ENCODE data around the gene SLC17A7.
"Not testable (repeated sequence)": the region's sequence is repeated elsewhere in the genome, so short reads cannot be mapped to it uniquely, and the experiment has no call there.

Gene SLC17A7

GRCh38 chr19:49469828-49470614 lies 28.7 kb upstream of the SLC17A7 start:
- Histone ChIP-seq H3K27ac (ENCODE audit: low read depth in 2 of 2, low read length in 2 of 2) (peak overlapping the region in 1 of 2 donors; percentile 71), H3K36me3 (ENCODE audit: control insufficient read depth in 2 of 2, insufficient read depth in 2 of 2, low read length in 2 of 2) (peaks cover 4 to 7% of the 10 kb centered on the region in 2 donors)

GRCh38 chr19:49468746-49469447 lies 27.6 kb upstream of the SLC17A7 start:
- Histone ChIP-seq H3K36me3 (ENCODE audit: control insufficient read depth in 2 of 2, insufficient read depth in 2 of 2, low read length in 2 of 2) (peaks cover 7 to 9% of the 10 kb centered on the region in 2 donors), H3K9me3 (ENCODE audit: control insufficient read depth in 2 of 2, low read length in 2 of 2) (no peaks in the 10 kb centered on the region), H3K27ac (ENCODE audit: low read depth in 2 of 2, low read length in 2 of 2) (peak overlapping the region; percentile 42 to 73), H3K27me3 (ENCODE audit: control insufficient read depth in 2 of 2, insufficient read depth in 2 of 2, low read length in 2 of 2) (no peaks in the 10 kb centered on the region), H3K9ac (ENCODE audit: low read depth in 1 of 2, low read length in 2 of 2) (peak overlapping the region in 1 of 2 donors; percentile 6), H3K4me3 (ENCODE audit: low read length in 2 of 2) (no peak overlapping the region), H3K4me1 (ENCODE audit: control insufficient read depth in 2 of 2, insufficient read depth in 2 of 2, low read length in 2 of 2) (peaks cover 10 to 15% of the 10 kb centered on the region in 2 donors)

More at GRCh38 chr19:49469828-49470614, 28.7 kb upstream of the SLC17A7 start:
- Histone ChIP-seq H3K4me1 (ENCODE audit: control insufficient read depth in 2 of 2, insufficient read depth in 2 of 2, low read length in 2 of 2) (peaks cover 12 to 17% of the 10 kb centered on the region in 2 donors), H3K9me3 (ENCODE audit: control insufficient read depth in 2 of 2, low read length in 2 of 2) (no peaks in the 10 kb centered on the region), H3K4me3 (ENCODE audit: low read length in 2 of 2) (no peak overlapping the region), H3K9ac (ENCODE audit: low read depth in 1 of 2, low read length in 2 of 2) (peak overlapping the region in 1 of 2 donors; percentile 47), H3K27me3 (ENCODE audit: control insufficient read depth in 2 of 2, insufficient read depth in 2 of 2, low read length in 2 of 2) (no peaks in the 10 kb centered on the region)

GRCh38 chr19:49468199-49468598 lies 26.9 kb upstream of the SLC17A7 start:
- Histone ChIP-seq H3K27me3 (ENCODE audit: control insufficient read depth in 2 of 2, insufficient read depth in 2 of 2, low read length in 2 of 2) (no peaks in the 10 kb centered on the region), H3K27ac (ENCODE audit: low read depth in 2 of 2, low read length in 2 of 2) (peak overlapping the region in 1 of 2 donors; percentile 73), H3K9me3 (ENCODE audit: control insufficient read depth in 2 of 2, low read length in 2 of 2) (no peaks in the 10 kb centered on the region), H3K4me3 (ENCODE audit: low read length in 2 of 2) (no peak overlapping the region), H3K36me3 (ENCODE audit: control insufficient read depth in 2 of 2, insufficient read depth in 2 of 2, low read length in 2 of 2) (peaks cover 7 to 10% of the 10 kb centered on the region in 2 donors), H3K4me1 (ENCODE audit: control insufficient read depth in 2 of 2, insufficient read depth in 2 of 2, low read length in 2 of 2) (peaks cover 5 to 12% of the 10 kb centered on the region in 2 donors), H3K9ac (ENCODE audit: low read depth in 1 of 2, low read length in 2 of 2) (no peak overlapping the region)

GRCh38 chr19:49465371-49465770 lies 24.0 kb upstream of the SLC17A7 start:
- Histone ChIP-seq H3K36me3 (ENCODE audit: control insufficient read depth in 2 of 2, insufficient read depth in 2 of 2, low read length in 2 of 2) (peaks cover 7 to 10% of the 10 kb centered on the region in 2 donors), H3K27ac (ENCODE audit: low read depth in 2 of 2, low read length in 2 of 2) (no peak overlapping the region), H3K9me3 (ENCODE audit: control insufficient read depth in 2 of 2, low read length in 2 of 2) (no peaks in the 10 kb centered on the region), H3K4me1 (ENCODE audit: control insufficient read depth in 2 of 2, insufficient read depth in 2 of 2, low read length in 2 of 2) (peaks cover 5 to 12% of the 10 kb centered on the region in 2 donors), H3K4me3 (ENCODE audit: low read length in 2 of 2) (no peak overlapping the region), H3K9ac (ENCODE audit: low read depth in 1 of 2, low read length in 2 of 2) (no peak overlapping the region), H3K27me3 (ENCODE audit: control insufficient read depth in 2 of 2, insufficient read depth in 2 of 2, low read length in 2 of 2) (no peaks in the 10 kb centered on the region)

GRCh38 chr19:49463960-49464740 lies 22.8 kb upstream of the SLC17A7 start:
- Histone ChIP-seq H3K4me3 (ENCODE audit: low read length in 2 of 2) (no peak overlapping the region), H3K27me3 (ENCODE audit: control insufficient read depth in 2 of 2, insufficient read depth in 2 of 2, low read length in 2 of 2) (no peaks in the 10 kb centered on the region), H3K9ac (ENCODE audit: low read depth in 1 of 2, low read length in 2 of 2) (no peak overlapping the region), H3K9me3 (ENCODE audit: control insufficient read depth in 2 of 2, low read length in 2 of 2) (no peaks in the 10 kb centered on the region), H3K27ac (ENCODE audit: low read depth in 2 of 2, low read length in 2 of 2) (no peak overlapping the region), H3K36me3 (ENCODE audit: control insufficient read depth in 2 of 2, insufficient read depth in 2 of 2, low read length in 2 of 2) (peaks cover 7 to 16% of the 10 kb centered on the region in 2 donors), H3K4me1 (ENCODE audit: control insufficient read depth in 2 of 2, insufficient read depth in 2 of 2, low read length in 2 of 2) (peaks cover 3 to 7% of the 10 kb centered on the region in 2 donors)

- H3K36me3 ChIP-seq (ENCODE audit: control insufficient read depth in 2 of 2, insufficient read depth in 2 of 2, low read length in 2 of 2) = peaks cover 7 to 17% of the 10 kb centered on the region in 2 donors
- peaks cover 3 to 6% of the 10 kb centered on the region in 2 donors for H3K4me1 ChIP-seq (ENCODE audit: control insufficient read depth in 2 of 2, insufficient read depth in 2 of 2, low read length in 2 of 2)
- H3K27ac ChIP-seq (ENCODE audit: low read depth in 2 of 2, low read length in 2 of 2) = no peak overlapping the region
- H3K4me3 ChIP-seq (ENCODE audit: low read length in 2 of 2) = no peak overlapping the region
- H3K27me3 ChIP-seq (ENCODE audit: control insufficient read depth in 2 of 2, insufficient read depth in 2 of 2, low read length in 2 of 2) = no peaks in the 10 kb centered on the region
- H3K9ac ChIP-seq (ENCODE audit: low read depth in 1 of 2, low read length in 2 of 2) = no peak overlapping the region
- H3K9me3 ChIP-seq (ENCODE audit: control insufficient read depth in 2 of 2, low read length in 2 of 2) = no peaks in the 10 kb centered on the region
Measured at GRCh38 chr19:49462492-49462891, 21.2 kb upstream of the SLC17A7 start.

- peaks cover 7 to 17% of the 10 kb centered on the region in 2 donors for H3K36me3 ChIP-seq (ENCODE audit: control insufficient read depth in 2 of 2, insufficient read depth in 2 of 2, low read length in 2 of 2)
Measured at GRCh38 chr19:49461656-49462055, 20.3 kb upstream of the SLC17A7 start.

GRCh38 chr19:49461130-49461529 lies 19.8 kb upstream of the SLC17A7 start:
- not testable (repeated sequence) for H3K27ac ChIP-seq (ENCODE audit: low read depth in 2 of 2, low read length in 2 of 2); H3K9me3 ChIP-seq (ENCODE audit: control insufficient read depth in 2 of 2, low read length in 2 of 2); H3K9ac ChIP-seq (ENCODE audit: low read depth in 1 of 2, low read length in 2 of 2); H3K4me1 ChIP-seq (ENCODE audit: control insufficient read depth in 2 of 2, insufficient read depth in 2 of 2, low read length in 2 of 2); H3K27me3 ChIP-seq (ENCODE audit: control insufficient read depth in 2 of 2, insufficient read depth in 2 of 2, low read length in 2 of 2); H3K4me3 ChIP-seq (ENCODE audit: low read length in 2 of 2)
- H3K36me3 ChIP-seq (ENCODE audit: control insufficient read depth in 2 of 2, insufficient read depth in 2 of 2, low read length in 2 of 2) = peaks cover 4 to 14% of the 10 kb centered on the region in 2 donors

More at GRCh38 chr19:49461656-49462055, 20.3 kb upstream of the SLC17A7 start:
- Histone ChIP-seq H3K27me3 (ENCODE audit: control insufficient read depth in 2 of 2, insufficient read depth in 2 of 2, low read length in 2 of 2) (no peaks in the 10 kb centered on the region), H3K4me3 (ENCODE audit: low read length in 2 of 2) (no peak overlapping the region), H3K9ac (ENCODE audit: low read depth in 1 of 2, low read length in 2 of 2) (no peak overlapping the region), H3K9me3 (ENCODE audit: control insufficient read depth in 2 of 2, low read length in 2 of 2) (no peaks in the 10 kb centered on the region), H3K27ac (ENCODE audit: low read depth in 2 of 2, low read length in 2 of 2) (no peak overlapping the region), H3K4me1 (ENCODE audit: control insufficient read depth in 2 of 2, insufficient read depth in 2 of 2, low read length in 2 of 2) (peaks cover 3 to 6% of the 10 kb centered on the region in 2 donors)

GRCh38 chr19:49459388-49459787 lies 18.1 kb upstream of the SLC17A7 start:
- peaks cover 3 to 7% of the 10 kb centered on the region in 2 donors for H3K4me1 ChIP-seq (ENCODE audit: control insufficient read depth in 2 of 2, insufficient read depth in 2 of 2, low read length in 2 of 2)
- no peaks in the 10 kb centered on the region for H3K9me3 ChIP-seq (ENCODE audit: control insufficient read depth in 2 of 2, low read length in 2 of 2)
- peaks cover 0 to 12% of the 10 kb centered on the region in 2 donors for H3K36me3 ChIP-seq (ENCODE audit: control insufficient read depth in 2 of 2, insufficient read depth in 2 of 2, low read length in 2 of 2)
- no peak overlapping the region for H3K4me3 ChIP-seq (ENCODE audit: low read length in 2 of 2)
- no peaks in the 10 kb centered on the region for H3K27me3 ChIP-seq (ENCODE audit: control insufficient read depth in 2 of 2, insufficient read depth in 2 of 2, low read length in 2 of 2)
- H3K27ac ChIP-seq (ENCODE audit: low read depth in 2 of 2, low read length in 2 of 2) = no peak overlapping the region
- no peak overlapping the region for H3K9ac ChIP-seq (ENCODE audit: low read depth in 1 of 2, low read length in 2 of 2)

Data from mucosa of rectum (tissue), 2 donors.